ENCODE results near the gene FNDC5.

DNA sequence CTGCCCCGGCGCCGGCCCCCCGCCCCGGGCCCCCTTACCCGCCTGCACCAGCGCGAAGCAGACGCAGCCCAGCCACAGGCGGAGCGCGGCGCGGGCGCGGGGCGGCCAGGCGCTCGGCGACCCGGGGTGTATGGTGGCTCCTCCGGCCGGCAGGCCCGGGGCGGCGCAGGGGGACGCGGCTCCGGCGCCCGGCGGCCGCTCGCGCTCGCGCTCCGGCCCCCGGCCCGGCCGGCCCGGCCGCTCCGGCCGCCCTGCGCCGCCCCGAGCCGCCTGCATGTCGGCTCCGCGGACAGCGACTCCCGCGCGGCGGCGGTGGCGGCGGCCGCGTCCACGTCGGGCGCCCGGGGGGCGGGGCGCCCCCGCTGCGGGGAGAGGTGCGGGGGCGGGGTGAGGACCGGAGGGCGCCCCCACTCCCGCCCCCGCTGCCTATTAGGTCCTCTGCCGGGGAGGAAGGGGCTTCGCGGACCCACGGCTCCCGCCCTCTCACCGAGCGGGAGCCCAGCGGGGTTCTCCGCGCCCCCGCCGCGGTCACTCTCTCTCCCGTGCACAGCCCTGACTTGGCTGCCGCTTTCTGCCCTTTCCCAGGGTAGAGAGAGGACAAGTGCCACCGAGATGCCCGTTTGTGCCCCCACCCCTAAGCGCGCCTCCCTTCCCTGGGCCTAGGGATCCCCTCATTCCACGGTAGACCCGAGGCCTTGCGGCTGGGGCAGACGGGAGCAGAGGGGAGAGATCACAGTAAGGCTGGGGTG, at the start of gene FNDC5:
- TF ChIP-seq CTCF (IDR thresholded peaks at IDR 0.05), result no peak
- no peak for TF ChIP-seq POLR2A (IDR thresholded peaks at IDR 0.05; ENCODE audit: low read depth)

Measured in esophagus muscularis mucosa (tissue), 3 donors.